PC-9 (cell line): ENCODE results near the gene ACOXL. TPM values are rescaled to one million over a fixed set of nuclear protein-coding genes. Genes with fewer than 3 reads are reported as not detected.
A peak's percentile ranks its signal among the peaks of the same experiment; 100 is the strongest.

Experiments used
- BruUV-seq: library from RNA; stranded (reverse); fragments of 400-500 nt; replicated peaks from 2 replicates; lab custom pipeline; 2021; lab: Mats Ljungman, UMichigan
- CTCF ChIA-PET: fragments of 300-600 bp; sonication (Branson Sonifier 250); formaldehyde crosslinking; loops from one replicate; lab custom pipeline; 2022; ENCODE audit warnings: antibody characterized with exemption; lab: Charles Lee
- POLR2A ChIA-PET: fragments of 300-600 bp; sonication (Branson Sonifier 250); formaldehyde crosslinking; loops from one replicate; lab custom pipeline; 2022; ENCODE audit warnings: antibody characterized with exemption; ENCODE audit not compliant: unreplicated experiment; lab: Charles Lee
- DNase-seq, 2 experiments: peaks; one replicate each; pipeline versions ENCODE4 v3.0.0 to v3.0.0-alpha.2; 2015 to 2022; ENCODE audit warnings: mixed read lengths in 1 of 2
- H2AFZ ChIP-seq: fragments of 200-600 bp; sonication (generic); 2 replicates; pipeline ENCODE4 v1.8.1; 2017; ENCODE audit warnings: antibody characterized with exemption
- H3F3A ChIP-seq: fragments of 200-600 bp; sonication (generic); 2 replicates; pipeline ENCODE4 v1.8.1; 2017; ENCODE audit warnings: antibody characterized with exemption, mild to moderate bottlenecking, low read depth; ENCODE audit not compliant: insufficient read depth
- H3K27ac ChIP-seq: fragments of 200-600 bp; sonication (generic); 2 replicates; pipeline ENCODE4 v1.6.1; 2016; ENCODE audit warnings: mixed run types
- H3K27me3 ChIP-seq: fragments of 200-600 bp; sonication (generic); 2 replicates; pipeline ENCODE4 v1.6.1; 2016; ENCODE audit warnings: low read depth, mixed run types; ENCODE audit not compliant: insufficient read depth
- H3K36me3 ChIP-seq: fragments of 200-600 bp; sonication (generic); 2 replicates; pipeline ENCODE4 v1.6.1; 2016; ENCODE audit warnings: low read depth, mixed run types
- H3K4me1 ChIP-seq: fragments of 200-600 bp; sonication (generic); replicated peaks from 2 replicates; pipeline ENCODE4 v1.6.1; 2016; ENCODE audit warnings: mixed run types; ENCODE audit not compliant: insufficient read depth
- H3K4me2 ChIP-seq: fragments of 200-600 bp; sonication (generic); 2 replicates; pipeline ENCODE4 v1.6.1; 2017; ENCODE audit warnings: mixed run types
- H3K4me3 ChIP-seq: fragments of 200-600 bp; sonication (generic); 2 replicates; pipeline ENCODE4 v1.6.1; 2016; ENCODE audit warnings: mixed run types
- H3K79me2 ChIP-seq: fragments of 200-600 bp; sonication (generic); 2 replicates; pipeline ENCODE4 v1.6.1; 2017; ENCODE audit warnings: low read depth, mixed run types
- H3K9me2 ChIP-seq: fragments of 200-600 bp; sonication (generic); 2 replicates; pipeline ENCODE4 v1.8.1; 2017; ENCODE audit warnings: mild to moderate bottlenecking; ENCODE audit not compliant: insufficient read depth
- H3K9me3 ChIP-seq: fragments of 200-600 bp; sonication (generic); 2 replicates; pipeline ENCODE4 v1.8.1; 2016; ENCODE audit warnings: low read depth; ENCODE audit not compliant: insufficient read depth
- H4K20me1 ChIP-seq: fragments of 200-600 bp; sonication (generic); 2 replicates; pipeline ENCODE4 v1.8.1; 2017; ENCODE audit not compliant: insufficient read depth
- CTCF ChIP-seq: fragments of 200-600 bp; sonication (generic); conservative IDR thresholded peaks from 2 replicates; pipeline ENCODE4 v1.6.1; 2017; ENCODE audit warnings: mixed run types, antibody characterized with exemption, mild to moderate bottlenecking, moderate library complexity
- EZH2 ChIP-seq: fragments of 200-600 bp; sonication (generic); IDR thresholded peaks from 2 replicates; pipeline ENCODE4 v1.8.0; 2017; ENCODE audit warnings: antibody characterized with exemption, low read depth
- intact Hi-C: fragments of 100-400 bp; cut with micrococcal nuclease; formaldehyde crosslinking; loops from one replicate; pipeline ENCODE4 v1.10.0; 2022; ENCODE audit not compliant: unreplicated experiment
- total RNA-seq: library from RNA; stranded (reverse); gene quantifications from 2 replicates; pipeline ENCODE4 v1.2.3, GENCODE V29; 2021

Gene ACOXL
- total RNA-seq, 1 experiment from 2014 or later = 10.7 TPM

- TF ChIP-seq EZH2 (no peak), CTCF (no peak)
- BruUV-seq = no TSS peak
- CTCF ChIA-PET = no interaction called here
- H3K9me2 ChIP-seq = no peaks in the 10 kb centered on the region
- 0 out of 2 replicates have a peak, but pooled peaks cover 3% of the 10 kb centered on the region for H3F3A ChIP-seq
- H4K20me1 ChIP-seq = no peaks in the 10 kb centered on the region
- H3K27ac ChIP-seq = no peak overlapping the region
- no peak overlapping the region for H3K4me3 ChIP-seq
- no peaks in the 10 kb centered on the region for H3K27me3 ChIP-seq
- no peak overlapping the region for H3K4me2 ChIP-seq
- no peaks in the 10 kb centered on the region for H3K79me2 ChIP-seq
- POLR2A ChIA-PET = no interaction called here
- intact Hi-C loops = no loop called here
- H3K4me1 ChIP-seq = no peaks in the 10 kb centered on the region
- DNase-seq = no peak
- H3K36me3 ChIP-seq = no peaks in the 10 kb centered on the region
- H3K9me3 ChIP-seq = no peaks in the 10 kb centered on the region
- H2AFZ ChIP-seq = no peak overlapping the region
Measured at GRCh38 chr2:110978756-110979470, 246.5 kb downstream of the ACOXL start.

GRCh38 chr2:110979471-110980338, 247.3 kb downstream of the ACOXL start:
- Histone ChIP-seq H3K4me1 (no peaks in the 10 kb centered on the region), H3K36me3 (no peaks in the 10 kb centered on the region), H3K79me2 (no peaks in the 10 kb centered on the region), H3K4me3 (no peak overlapping the region), H3K9me3 (no peaks in the 10 kb centered on the region), H3F3A (0 out of 2 replicates have a peak, but pooled peaks cover 3% of the 10 kb centered on the region), H2AFZ (no peak overlapping the region), H3K27me3 (no peaks in the 10 kb centered on the region), H3K9me2 (no peaks in the 10 kb centered on the region), H3K4me2 (no peak overlapping the region), H4K20me1 (no peaks in the 10 kb centered on the region), H3K27ac (no peak overlapping the region)
- CTCF ChIA-PET = interaction anchor here (0.5 kb wide), 1 partner anchor 93 kb away, joined by 12 read pairs; no protein-coding TSS in a partner anchor
- TF ChIP-seq CTCF (no peak), EZH2 (no peak)
- DNase-seq = peak in 1 of 2 experiments; percentile 3
- BruUV-seq = no TSS peak
- intact Hi-C loops = no loop called here
- POLR2A ChIA-PET = interaction anchor here (0.5 to 0.6 kb wide), 2 partner anchors 37 to 140 kb away, joined by 3 to 4 read pairs; no protein-coding TSS in a partner anchor

DNA sequence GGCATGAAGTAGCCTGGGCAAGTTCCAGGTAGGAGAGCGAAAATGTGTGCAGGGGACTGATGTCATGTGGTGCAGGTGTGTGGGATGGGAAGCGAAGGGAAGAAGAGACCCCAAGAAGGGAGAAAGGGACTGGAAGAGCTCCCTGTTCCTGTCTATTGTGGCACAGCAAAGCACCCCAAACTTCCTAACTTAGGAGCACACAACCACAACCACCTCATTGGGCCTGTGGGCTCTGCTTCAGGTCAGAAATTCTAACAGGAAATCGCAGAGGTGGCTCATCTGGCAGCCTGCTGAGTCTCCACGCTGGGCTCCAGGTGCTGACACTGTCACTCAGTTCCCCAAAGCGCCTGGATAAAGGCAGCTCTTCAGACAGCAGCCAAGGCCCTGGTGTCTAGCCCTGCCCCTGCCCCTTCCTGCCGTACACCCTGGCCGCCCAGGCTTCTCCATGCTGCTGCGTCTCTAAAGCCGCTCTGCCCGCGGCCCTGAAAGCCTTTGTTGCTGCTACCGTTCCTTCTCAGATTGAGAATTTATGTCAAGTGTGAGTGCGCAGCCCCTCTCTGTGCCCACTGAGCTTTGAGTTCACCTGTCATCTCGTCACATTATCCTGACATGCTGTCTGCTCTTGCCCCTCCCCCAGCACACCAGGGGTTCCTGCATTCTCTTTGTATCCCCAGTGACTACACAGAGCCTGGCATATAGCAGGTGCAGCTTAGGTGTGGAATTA, 248.1 kb downstream of the ACOXL start:
- Histone ChIP-seq H3K4me1 (no peaks in the 10 kb centered on the region), H3K4me3 (no peak overlapping the region), H2AFZ (no peak overlapping the region), H3K27ac (no peak overlapping the region), H3K9me2 (no peaks in the 10 kb centered on the region), H3F3A (0 out of 2 replicates have a peak, but pooled peaks cover 3% of the 10 kb centered on the region), H3K79me2 (no peaks in the 10 kb centered on the region), H3K9me3 (no peaks in the 10 kb centered on the region), H3K36me3 (no peaks in the 10 kb centered on the region), H4K20me1 (no peaks in the 10 kb centered on the region), H3K27me3 (no peaks in the 10 kb centered on the region), H3K4me2 (no peak overlapping the region)
- intact Hi-C loops = no loop called here
- no peak for DNase-seq
- POLR2A ChIA-PET = interaction anchor here (0.5 to 0.6 kb wide), 2 partner anchors 37 to 141 kb away, joined by 3 to 4 read pairs; no protein-coding TSS in a partner anchor
- TF ChIP-seq EZH2 (no peak), CTCF (no peak)
- no TSS peak for BruUV-seq
- CTCF ChIA-PET = interaction anchor here (0.5 to 0.6 kb wide), 2 partner anchors 94 to 223 kb away, joined by 3 to 12 read pairs; no protein-coding TSS in a partner anchor
